ENCODE measurements around the gene SLC35D1.
"Not testable (repeated sequence)": the region's sequence is repeated elsewhere in the genome, so short reads cannot be mapped to it uniquely, and the experiment has no call there.

SLC35D1 gene

DNA sequence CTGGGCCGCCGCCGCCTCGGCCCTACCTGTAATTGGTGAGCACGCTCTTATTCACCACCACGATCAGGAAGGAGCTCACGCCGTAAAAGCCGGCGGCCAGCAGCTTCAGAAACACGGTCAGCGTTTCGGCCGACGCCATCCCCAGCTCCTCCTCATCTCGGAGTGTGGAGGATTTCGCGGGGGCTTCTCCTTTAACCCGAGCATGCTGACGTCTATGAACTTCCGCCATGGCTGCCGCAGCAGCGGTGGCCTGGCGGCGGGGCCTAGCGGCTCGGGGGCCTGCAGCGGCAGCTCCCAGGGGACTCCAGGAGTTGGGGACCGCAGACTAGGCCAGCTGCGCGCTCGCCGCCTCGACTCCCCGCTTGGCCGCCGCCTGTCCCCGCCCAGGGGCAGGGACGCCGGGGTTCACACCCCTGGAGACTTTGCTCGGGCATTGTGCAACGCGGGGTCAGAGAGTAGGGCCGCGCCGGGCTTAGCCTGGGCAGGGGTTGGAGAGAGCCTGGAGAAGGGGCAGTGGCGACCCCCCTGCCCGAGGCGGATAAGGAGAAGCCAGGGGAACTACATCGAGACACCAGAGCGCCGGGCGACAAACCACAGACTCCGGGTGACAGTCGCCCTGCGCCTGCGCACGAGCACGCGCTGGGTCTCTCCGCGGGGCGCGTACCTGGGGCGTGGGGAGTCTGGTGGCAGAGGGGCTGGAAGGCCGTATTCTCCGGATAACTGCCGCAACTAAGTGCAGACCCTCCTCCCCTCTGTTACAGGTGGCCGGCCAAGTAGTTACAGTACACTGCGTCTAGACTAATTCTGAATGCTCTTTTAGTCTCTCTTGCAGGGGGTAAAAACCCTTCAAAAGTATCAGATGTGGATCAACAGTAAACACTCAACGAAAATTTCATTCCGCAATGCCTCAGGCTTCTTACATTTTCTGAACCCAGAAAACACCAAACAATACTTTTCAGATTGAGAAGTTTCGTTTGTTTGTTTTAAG is at the start of gene SLC35D1:
TSS of gene SLC35D1 (minus strand) at position 364 of the 988 bp plus-strand sequence. CDS start at position 229, 135 bp downstream.
- DNase-seq (ENCODE audit: low read depth in 1 of 2, low spot score in 1 of 2): peak; percentile 63 to 70

DNA sequence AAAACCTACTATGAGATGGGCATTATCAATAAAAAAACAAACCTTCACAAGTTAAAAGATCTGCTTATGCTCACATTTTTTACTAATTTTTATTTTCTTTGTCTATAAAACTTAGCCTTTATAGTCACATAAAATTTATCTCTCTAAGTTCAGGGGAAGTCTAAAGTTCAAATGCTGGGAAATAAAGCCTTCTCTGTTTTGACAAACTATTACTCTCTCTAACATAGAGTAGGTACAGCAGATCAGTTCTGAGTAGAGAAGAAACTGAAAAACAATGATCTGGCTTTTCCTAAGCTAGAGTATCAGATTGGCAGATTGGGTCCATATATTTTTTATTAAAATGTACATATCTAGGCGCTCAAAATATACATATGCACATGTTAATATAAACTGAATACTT is 49.6 kb upstream of the SLC35D1 start:
- no peak for DNase-seq (ENCODE audit: low read depth in 1 of 2, low spot score in 1 of 2)

DNA sequence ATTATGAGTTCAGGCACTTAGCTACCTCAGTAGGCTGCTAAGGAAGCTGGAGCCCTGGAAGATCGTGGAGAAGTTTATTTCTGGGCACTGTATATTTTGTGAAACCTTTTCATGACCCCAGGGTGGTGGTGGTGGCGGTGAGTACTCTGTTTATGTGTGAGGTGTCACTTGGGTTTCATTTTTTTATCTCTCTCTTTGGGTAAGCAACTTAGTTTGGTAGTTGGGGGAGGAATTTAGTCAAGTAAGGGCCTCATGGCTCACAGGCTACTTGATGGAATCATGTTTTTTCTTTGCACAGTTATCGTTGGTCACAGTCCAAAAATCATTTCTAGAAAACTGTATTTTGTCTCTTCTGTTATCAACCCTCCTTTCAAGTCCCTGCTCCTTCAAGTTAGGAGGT is 46.9 kb upstream of the SLC35D1 start:
- no peak for DNase-seq (ENCODE audit: low read depth in 1 of 2, low spot score in 1 of 2)

DNA sequence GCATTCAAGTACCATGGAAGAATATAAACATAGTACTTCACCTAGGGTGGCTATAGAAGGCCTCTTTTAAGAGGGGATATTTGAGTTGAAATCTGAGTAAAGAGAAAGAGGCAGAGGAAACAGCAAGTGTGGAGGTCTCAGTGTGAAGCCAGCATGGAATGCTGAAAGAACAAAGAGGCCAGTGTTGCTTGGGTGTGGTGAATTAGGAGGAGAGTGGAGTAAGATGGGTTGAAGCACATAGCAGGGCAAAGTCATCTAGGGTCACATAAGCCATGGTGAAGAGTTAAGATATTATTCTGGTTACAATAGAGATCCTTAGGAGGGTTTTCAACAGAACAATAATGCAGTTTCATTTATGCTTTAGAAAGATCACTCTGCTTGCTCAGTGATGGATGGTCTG is 43.4 kb upstream of the SLC35D1 start:
- no peak for DNase-seq (ENCODE audit: low read depth in 1 of 2, low spot score in 1 of 2)

DNA sequence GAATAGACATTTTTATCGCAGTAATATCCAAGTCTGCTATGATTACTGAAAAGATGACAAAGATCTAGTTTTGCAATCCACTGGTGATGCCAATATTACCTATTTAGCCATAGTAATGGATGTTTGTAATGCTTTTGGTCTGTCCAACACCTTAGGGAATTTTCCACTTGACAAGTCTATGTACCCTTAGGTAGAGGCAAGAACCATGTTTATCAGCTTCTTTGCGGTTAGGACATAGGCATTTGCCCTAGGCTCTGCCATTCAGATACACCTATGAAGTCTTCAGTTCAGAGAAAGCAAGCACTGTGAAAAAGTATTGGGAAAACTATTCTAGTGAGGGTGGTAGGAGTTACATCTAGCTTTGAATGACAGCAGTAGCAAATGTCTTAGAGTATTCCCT is 40.2 kb upstream of the SLC35D1 start:
- no peak for DNase-seq (ENCODE audit: low read depth in 1 of 2, low spot score in 1 of 2)

DNA sequence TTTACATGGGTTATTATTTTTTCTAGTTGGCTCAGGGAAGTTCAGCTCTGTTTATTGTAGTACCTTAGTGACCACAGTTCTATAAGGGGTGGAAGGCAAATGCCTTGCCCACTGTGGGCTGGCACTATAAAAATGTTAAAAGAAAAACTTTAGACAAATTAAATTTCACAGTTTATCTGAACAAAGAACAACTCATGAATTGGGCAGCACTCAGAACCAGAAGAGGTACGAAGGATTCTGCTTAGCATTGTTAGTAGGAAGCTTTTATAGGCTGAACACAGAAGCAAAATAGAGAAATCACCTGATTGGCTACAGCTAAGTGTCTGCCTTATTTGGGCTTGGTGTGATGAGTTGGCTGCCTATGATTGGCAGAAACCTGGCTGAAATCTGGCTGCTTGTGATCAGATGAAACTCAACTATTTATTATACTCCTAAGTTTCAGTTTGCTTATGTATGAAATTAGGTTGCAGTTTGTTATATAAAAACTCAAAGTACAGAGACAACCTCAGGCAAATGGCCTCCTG is 35.8 kb upstream of the SLC35D1 start:
- no peak for DNase-seq (ENCODE audit: low read depth in 1 of 2, low spot score in 1 of 2)

DNA sequence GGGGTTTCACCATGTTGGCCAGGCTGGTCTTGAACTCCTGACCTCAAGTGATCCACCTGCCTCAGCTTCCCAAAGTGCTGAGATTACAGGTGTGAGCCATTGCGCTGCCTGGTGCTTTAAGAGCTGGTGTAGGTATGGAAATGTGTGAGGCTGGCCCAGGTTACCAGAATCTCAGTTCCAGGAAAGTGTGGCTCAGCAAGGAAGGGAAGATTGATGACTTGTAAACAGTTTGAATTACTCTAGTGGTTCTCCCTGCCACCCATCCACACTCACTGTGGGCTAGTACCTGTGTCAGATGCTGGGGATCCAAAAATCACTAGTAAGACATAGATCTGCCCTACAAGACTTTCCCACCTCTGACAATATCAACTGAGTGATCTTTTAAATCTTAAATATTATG is 34.5 kb upstream of the SLC35D1 start:
- DNase-seq (ENCODE audit: low read depth in 1 of 2, low spot score in 1 of 2): no peak

DNA sequence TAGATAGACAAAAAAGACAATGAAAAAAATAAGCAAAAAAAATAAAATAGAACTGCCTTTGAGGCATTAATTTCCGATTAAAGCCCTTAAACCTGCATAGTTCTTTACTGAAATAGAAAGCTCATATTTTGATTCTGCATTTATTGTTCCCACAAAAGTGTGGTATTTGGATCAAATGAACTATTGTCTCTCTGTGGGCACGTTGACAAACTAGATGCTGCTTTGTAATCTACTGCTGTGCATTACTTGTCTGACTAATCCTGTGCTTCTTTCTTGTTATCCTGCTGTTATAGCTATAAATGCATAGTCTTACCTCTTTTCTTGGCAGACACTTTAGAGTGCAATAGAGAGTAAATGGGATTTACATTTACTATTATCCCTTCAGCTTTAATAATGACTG is 31.4 kb upstream of the SLC35D1 start:
- no peak for DNase-seq (ENCODE audit: low read depth in 1 of 2, low spot score in 1 of 2)

DNA sequence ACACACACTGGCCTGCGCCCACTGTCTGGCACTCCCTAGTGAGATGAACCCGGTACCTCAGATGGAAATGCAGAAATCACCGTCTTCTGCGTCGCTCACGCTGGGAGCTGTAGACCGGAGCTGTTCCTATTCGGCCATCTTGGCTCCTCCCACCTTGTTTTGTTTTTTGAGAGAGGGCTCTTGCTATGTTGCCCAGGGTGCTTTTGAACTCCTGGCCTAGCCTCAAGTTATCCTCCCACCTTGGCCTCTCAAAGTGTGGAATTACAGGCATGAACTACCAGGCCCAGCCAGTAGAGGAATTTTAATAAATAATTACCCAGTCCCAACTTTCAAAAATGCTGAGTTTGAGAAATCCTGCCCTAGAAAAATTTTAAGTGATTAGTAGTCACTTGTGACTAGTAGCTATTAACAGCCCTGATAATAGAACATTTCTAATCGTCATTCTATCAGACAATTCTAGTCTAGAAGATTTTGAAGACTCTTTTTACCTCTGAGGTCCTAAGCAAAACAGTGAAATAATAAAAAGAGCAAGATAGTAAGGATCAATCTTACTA is 30.9 kb upstream of the SLC35D1 start:
- no peak for DNase-seq (ENCODE audit: low read depth in 1 of 2, low spot score in 1 of 2)

DNA sequence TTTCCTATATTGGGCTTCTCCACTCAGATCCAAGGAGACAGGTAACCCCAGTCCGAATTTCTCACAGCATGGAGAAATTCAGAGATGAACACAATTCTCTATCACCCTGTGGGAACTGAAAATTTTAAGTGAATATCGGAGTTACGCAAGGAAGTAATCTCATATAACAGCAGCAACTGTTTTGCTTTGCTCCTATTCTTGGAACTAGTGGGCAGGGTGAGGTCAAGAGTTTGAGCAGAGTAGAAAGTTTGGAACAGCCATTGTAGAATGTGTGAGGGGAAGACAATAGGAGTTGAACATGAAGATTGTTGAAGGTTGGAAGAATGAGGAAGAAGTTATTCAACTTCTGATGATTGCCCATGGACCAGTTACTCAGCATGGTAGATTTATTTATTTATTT is 24.3 kb upstream of the SLC35D1 start:
- no peak for DNase-seq (ENCODE audit: low read depth in 1 of 2, low spot score in 1 of 2)

DNA sequence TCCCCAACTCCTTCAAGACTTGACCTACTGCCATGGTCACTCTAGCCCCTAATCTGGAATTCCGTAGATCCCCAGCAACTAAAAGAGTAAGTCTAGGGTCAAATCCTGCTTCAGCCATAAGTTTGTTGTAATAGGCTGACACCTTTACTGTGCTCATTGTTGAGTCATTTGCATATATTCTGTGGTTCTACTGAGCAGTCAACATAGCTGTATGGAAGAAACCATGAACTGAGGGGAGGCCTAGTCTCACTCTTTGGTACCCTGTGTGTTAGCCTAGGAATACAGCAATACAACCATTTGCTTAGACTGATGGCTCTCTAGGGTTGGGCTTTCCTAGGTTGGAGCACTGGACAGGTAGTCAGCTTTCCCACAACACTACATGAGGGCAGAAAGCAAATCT is 23.6 kb upstream of the SLC35D1 start:
- no peak for DNase-seq (ENCODE audit: low read depth in 1 of 2, low spot score in 1 of 2)

DNA sequence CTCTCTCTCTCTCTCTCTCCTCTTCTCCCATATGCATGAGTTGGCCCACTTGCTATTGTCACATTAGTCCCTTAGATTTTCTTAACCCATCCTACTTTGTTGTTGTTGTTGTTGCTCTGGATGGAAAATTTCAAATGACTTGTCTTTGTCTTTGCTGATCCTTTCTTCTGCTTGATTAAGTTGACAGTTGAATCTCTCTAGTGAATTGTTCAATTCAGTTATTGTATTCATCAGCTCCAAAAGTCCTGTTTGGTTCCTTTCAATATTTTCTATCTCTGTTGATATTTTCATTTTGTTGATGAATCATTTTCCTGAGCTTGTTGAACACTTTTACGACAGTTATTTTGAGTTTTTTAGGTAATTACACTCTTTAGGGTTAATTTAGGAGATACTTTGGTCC is 18.8 kb upstream of the SLC35D1 start:
- DNase-seq (ENCODE audit: low read depth in 1 of 2, low spot score in 1 of 2): no peak

DNA sequence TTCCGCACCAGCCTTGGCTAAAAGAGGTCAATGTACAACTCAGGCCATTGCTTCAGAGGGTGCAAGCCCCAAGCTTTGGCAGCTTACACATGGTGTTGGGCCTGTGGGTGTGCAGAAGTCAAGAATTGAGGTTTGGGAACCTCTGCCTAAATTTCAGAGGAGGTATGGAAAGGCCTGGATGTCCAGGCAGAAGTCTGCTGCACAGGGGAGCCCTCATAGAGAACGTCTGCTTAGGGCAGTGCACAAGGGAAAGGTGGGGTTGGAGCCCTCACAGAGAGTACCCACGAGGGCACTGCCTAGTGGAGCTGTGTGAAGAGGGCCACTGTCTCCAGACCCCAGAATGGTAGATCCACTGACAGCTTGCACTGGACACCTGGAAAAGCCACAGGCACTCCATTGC is 13.7 kb upstream of the SLC35D1 start:
- DNase-seq (ENCODE audit: low read depth in 1 of 2, low spot score in 1 of 2): not testable (repeated sequence)

DNA sequence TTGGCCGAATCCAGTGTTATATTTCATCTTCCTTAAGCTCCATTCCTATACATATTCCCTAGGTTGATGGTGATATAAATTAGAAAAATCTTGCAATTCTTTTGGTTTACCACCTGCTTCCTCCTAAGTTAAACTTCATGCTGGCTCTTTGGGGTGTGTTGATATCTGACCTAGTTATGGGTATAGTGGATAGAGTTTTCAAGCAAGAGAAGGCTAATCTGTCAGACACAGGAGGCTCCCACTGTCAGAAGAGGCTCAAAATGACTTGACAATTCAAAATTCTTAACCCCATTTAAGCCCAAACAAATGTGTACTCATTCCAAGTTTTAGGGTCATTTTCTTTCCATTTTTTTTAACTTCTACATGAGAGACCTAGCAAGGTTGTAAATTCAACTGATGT is 8.5 kb upstream of the SLC35D1 start:
- no peak for DNase-seq (ENCODE audit: low read depth in 1 of 2, low spot score in 1 of 2)

DNA sequence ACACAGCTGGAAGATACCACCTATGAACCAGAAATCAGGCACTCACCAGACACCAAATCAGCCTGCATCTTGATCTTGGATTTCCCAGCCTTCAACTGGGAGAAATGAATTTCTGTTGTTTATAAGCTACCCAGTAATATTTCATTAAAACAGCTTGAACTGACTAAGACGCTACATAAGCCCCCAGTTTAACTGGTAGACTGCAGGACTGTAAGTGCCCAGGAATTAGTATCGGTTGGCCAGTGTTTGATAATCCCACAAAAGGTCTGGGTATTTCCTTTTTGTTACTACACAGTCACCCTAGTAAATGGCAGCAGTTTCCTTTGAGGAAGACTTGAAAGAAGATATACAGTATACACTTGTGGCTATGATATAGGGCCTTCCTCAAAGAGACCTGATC is 7.3 kb upstream of the SLC35D1 start:
- no peak for DNase-seq (ENCODE audit: low read depth in 1 of 2, low spot score in 1 of 2)

DNA sequence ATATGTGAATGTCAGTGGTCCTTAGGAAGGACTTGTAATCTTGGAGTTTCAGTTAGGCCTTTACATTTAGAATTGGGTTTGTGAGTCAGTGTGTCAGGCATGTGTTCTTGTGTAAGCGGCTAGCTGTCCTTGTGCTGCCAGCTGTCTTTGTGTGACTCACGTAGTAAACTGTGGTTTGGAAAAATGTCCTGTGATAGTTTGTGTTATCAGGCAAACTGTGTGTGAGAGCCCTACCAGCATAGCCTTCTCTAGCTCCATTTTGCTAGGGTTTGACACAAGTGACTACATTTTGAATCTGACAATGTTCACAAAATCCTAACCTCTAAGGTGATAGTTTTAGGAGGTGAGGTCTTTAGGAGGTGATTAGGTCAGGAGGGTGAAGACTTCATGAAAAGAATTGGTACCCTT is 6.9 kb upstream of the SLC35D1 start:
- DNase-seq (ENCODE audit: low read depth in 1 of 2, low spot score in 1 of 2): no peak

DNA sequence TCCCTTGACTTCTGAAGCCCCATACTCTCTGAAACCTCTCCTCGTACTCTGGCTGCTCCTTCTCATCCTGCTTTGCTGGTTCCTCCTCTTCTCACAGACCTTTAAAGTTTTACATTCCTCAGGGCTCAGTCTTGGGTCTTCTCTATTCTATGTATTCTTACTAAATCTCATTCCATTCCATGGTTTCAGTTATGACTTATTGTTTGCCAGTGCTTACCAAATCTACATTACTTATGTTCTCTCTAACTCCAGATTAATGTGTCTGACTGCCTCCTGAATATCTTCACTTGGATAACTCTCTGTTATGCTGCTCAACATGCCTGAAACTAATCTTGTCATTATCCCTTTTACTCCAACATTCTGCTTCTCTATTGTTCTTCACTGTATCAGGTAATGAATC is 5.4 kb upstream of the SLC35D1 start:
- no peak for DNase-seq (ENCODE audit: low read depth in 1 of 2, low spot score in 1 of 2)

DNA sequence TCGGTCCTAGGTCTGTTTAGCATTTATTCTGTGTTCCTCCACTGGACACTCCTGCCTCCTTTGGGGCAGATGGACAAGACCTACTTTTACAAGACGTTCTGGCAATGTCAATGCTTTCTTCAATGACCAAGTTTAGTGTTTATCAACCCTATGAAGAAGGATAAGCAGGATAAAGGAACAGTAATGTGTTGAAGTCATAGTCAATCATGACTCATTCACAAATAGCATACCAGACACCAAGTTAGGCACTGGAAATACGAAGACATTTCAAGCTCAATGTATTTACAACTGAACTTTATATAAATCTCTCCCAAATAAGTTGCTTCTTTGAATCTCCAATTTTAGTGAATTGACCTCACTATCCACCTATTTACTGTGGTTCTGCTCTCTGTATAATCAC is 4.8 kb upstream of the SLC35D1 start:
- DNase-seq (ENCODE audit: low read depth in 1 of 2, low spot score in 1 of 2): no peak

DNA sequence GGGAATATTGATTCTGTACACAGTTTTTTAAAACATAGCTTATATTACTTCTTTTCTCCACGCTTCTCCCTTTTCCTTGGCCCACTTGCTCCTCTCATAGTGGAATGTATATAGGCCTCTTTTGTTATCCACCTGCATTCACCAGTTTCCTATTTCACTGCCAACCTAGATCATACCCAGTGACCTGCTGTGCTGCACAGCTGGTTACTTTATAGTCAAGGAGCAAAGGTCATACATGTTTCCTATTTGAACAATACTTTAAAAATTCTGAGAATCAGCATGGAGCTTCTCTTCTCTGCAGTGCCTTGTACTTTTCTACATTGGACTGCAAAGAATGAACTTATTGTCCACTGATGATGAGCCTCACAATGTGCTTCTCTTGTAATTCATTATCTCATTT is 4.3 kb upstream of the SLC35D1 start:
- DNase-seq (ENCODE audit: low read depth in 1 of 2, low spot score in 1 of 2): no peak

DNA sequence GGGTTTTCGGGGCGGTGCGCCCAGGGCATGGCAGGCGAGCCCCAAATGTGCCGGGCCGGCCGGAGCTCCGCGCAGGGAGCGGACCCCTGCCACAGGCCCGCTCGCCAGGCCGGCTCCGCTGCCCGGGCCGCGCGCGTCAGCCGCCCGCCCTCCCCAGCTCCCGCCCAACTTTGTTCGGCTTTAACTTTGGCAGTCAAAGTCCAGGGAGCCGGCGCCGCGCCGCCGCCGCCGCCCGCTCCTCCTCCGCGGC is 488 bp downstream of the SLC35D1 start:
- peak in 1 of 2 donors; percentile 5 for DNase-seq (ENCODE audit: low read depth in 1 of 2, low spot score in 1 of 2)

DNA sequence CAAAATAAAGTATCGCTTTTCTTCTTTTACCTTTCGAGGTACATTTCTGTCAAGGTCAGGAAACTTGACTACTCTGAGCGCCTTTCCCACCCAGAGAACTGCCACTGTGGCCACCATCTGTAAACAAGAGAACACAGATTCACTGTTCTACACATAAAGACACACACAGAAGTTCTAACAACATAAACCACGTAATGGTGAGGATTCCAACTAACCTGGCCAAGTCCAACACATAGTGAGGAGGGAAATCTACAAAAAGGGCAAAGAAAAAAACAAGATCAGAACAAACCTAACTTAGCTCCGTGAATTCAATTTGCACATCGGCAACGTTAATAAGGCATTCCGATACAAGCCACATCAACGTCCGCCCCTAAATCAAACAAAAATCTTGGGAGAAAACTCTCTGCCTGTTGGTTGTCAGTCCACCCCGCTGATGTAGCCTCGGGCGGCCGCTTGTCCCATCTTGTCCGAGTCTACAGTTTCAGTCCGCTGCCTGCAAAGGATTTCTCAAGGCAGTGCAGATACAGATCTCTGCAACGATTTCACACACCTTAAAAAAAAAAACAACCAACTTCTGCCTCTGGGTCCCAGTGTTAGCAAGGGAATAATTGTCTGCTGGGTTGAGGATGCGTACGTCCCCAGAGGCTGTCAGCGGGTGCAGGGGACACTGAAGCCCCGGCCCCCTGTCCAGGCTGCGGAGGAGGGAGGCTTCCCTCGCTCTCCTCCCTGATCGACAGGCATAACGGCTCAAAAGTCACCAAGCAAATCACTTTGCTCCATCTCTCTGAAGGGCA is 1.0 kb downstream of the SLC35D1 start:
- DNase-seq (ENCODE audit: low read depth in 1 of 2, low spot score in 1 of 2): peak in 1 of 2 donors; percentile 23

DNA sequence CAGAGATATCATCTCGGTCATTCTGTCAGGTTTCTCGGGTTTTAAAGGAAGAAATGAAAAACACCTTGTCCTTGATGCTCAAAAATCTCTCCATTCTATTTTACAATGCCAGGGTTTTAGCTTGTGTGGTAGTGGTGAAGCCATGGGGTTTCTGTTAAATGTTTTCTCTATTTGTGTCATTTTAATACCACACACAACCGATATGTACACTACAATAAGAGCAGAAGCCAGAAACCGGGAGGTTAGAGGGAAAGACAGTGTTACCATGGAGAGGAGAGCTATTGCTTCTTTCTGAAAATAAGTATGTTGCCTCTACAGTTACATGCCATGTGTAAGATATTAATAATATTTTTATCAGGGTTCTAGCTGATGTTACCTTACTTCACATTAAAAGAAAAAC is 2.8 kb downstream of the SLC35D1 start:
- DNase-seq (ENCODE audit: low read depth in 1 of 2, low spot score in 1 of 2): no peak
